HG02840 (cell line): Measurements from ENCODE around the gene GPR149.
"Not testable (repeated sequence)": the region's sequence is repeated elsewhere in the genome, so short reads cannot be mapped to it uniquely, and the experiment has no call there.

Experiments
- ATAC-seq: cut with Tn5 transposase; IDR thresholded peaks from one replicate; pipeline ENCODE4 v1.9.1; 2021; ENCODE audit warnings: mild to moderate bottlenecking, moderate library complexity, moderate number of reproducible peaks; ENCODE audit not compliant: unreplicated experiment, low FRiP score

Gene GPR149

GRCh38 chr3:154430014-154430413 is at the start of gene GPR149:
TSS of gene GPR149 (minus strand) at chr3:154430190. CDS start at chr3:154429615, 575 bp downstream.
- no peak for ATAC-seq

GRCh38 chr3:154473769-154474168 is 43.8 kb upstream of the GPR149 start:
- ATAC-seq: no peak

- no peak for ATAC-seq
These were observed 39.6 kb upstream of the GPR149 start for GRCh38 chr3:154469585-154469984.

- ATAC-seq: no peak
These were observed 34.6 kb upstream of the GPR149 start for GRCh38 chr3:154464440-154465190.

GRCh38 chr3:154458560-154458959 is 28.6 kb upstream of the GPR149 start:
- no peak for ATAC-seq

GRCh38 chr3:154439081-154439480 is 9.1 kb upstream of the GPR149 start:
- not testable (repeated sequence) for ATAC-seq

GRCh38 chr3:154431043-154431442 is 1.1 kb upstream of the GPR149 start:
- ATAC-seq: no peak

- ATAC-seq: no peak
These were observed 1.4 kb downstream of the GPR149 start for GRCh38 chr3:154428286-154429206.

GRCh38 chr3:154427685-154428285 is 2.2 kb downstream of the GPR149 start:
- ATAC-seq: no peak

GRCh38 chr3:154422694-154423093 is 7.3 kb downstream of the GPR149 start:
- no peak for ATAC-seq

GRCh38 chr3:154421083-154421482 is 8.9 kb downstream of the GPR149 start:
- no peak for ATAC-seq

- peak; percentile 94 for ATAC-seq
These were observed 31.7 kb downstream of the GPR149 start for GRCh38 chr3:154398084-154398967.

- ATAC-seq: no peak
These were observed 40.1 kb downstream of the GPR149 start for GRCh38 chr3:154389861-154390260.

GRCh38 chr3:154384479-154384878 is 45.5 kb downstream of the GPR149 start:
- ATAC-seq: no peak

- ATAC-seq: no peak
These were observed 51.7 kb downstream of the GPR149 start for GRCh38 chr3:154378311-154378710.

GRCh38 chr3:154367221-154367620 is 62.8 kb downstream of the GPR149 start:
- ATAC-seq: no peak

- no peak for ATAC-seq
These were observed 65.1 kb downstream of the GPR149 start for GRCh38 chr3:154364849-154365248.

GRCh38 chr3:154361099-154361498 is 68.9 kb downstream of the GPR149 start:
- no peak for ATAC-seq

- no peak for ATAC-seq
These were observed 74.0 kb downstream of the GPR149 start for GRCh38 chr3:154356009-154356408.

GRCh38 chr3:154349223-154349622 is 80.8 kb downstream of the GPR149 start:
- no peak for ATAC-seq
